Smooth muscle cell of the coronary artery (primary cell): Measurements from ENCODE around the gene STYXL1. TPM values are rescaled to one million over a fixed set of nuclear protein-coding genes. Genes with fewer than 3 reads are reported as not detected.

Experiments used
- total RNA-seq: library from RNA; depleted of rRNA; stranded (reverse); fragments of >200 nt; gene quantifications from 2 replicates; pipeline ENCODE4 v1.2.3, GENCODE V29; 2014; ENCODE audit warnings: low replicate concordance

STYXL1 gene
- total RNA-seq, result 29.4 and 50.7 TPM in 2 replicates

GRCh38 chr7:76047811-76048667 lies at the start of gene STYXL1, which contains the start of gene MDH2:
Gene STYXL1, minus strand, starts transcription at chr7:76048000. Its CDS starts 17,477 bp downstream, at chr7:76030523.
Gene MDH2, plus strand, starts transcription at chr7:76048106. Its CDS starts 55 bp downstream, at chr7:76048161.

GRCh38 chr7:75994388-75995051 lies 53.3 kb downstream of the STYXL1 start, which contains the start of gene TMEM120A:
Gene TMEM120A, minus strand, starts transcription at chr7:75994595. Its CDS starts 25 bp downstream, at chr7:75994570.

Other genes starting within 250 kb of the STYXL1 start
- gene CCL24, start 234.2 kb downstream of the STYXL1 start, total RNA-seq, result not detected in 2 replicates
- 8.3 and 14.9 TPM in 2 replicates for gene RHBDD2, start 169.0 kb downstream of the STYXL1 start, total RNA-seq
- gene POR, start 132.8 kb downstream of the STYXL1 start, total RNA-seq, result 57.3 and 309 TPM in 2 replicates
- gene TMEM120A, start 53.4 kb downstream of the STYXL1 start, total RNA-seq, result 25.8 and 95.0 TPM in 2 replicates
- gene MDH2, start 106 bp upstream of the STYXL1 start, total RNA-seq, result 43.1 and 61.3 TPM in 2 replicates
- 0.23 and 0.53 TPM in 2 replicates for gene SRRM3, start 153.9 kb upstream of the STYXL1 start, total RNA-seq